Measurements from ENCODE around the gene C5orf46.

C5orf46 gene

GRCh38 chr5:147844846-147845245, 61.5 kb downstream of the C5orf46 start:
- no peak overlapping the region for H3K4me3 ChIP-seq (ENCODE audit: low read depth, low read length)
- no peak overlapping the region for H3K9ac ChIP-seq (ENCODE audit: low read length)
- no peaks in the 10 kb centered on the region for H3K4me1 ChIP-seq (ENCODE audit: control insufficient read depth, insufficient read depth, low read length)
- H3K36me3 ChIP-seq (ENCODE audit: control insufficient read depth, insufficient read depth, low read length): no peaks in the 10 kb centered on the region
- H3K27ac ChIP-seq (ENCODE audit: low read depth, low read length): no peak overlapping the region
- no peaks in the 10 kb centered on the region for H3K9me3 ChIP-seq (ENCODE audit: control insufficient read depth, insufficient read depth, low read depth, low read length)
- 0 out of 2 replicates have a peak, but pooled peaks cover 3% of the 10 kb centered on the region for H3K27me3 ChIP-seq (ENCODE audit: control insufficient read depth, insufficient read depth, low read length)

DNA sequence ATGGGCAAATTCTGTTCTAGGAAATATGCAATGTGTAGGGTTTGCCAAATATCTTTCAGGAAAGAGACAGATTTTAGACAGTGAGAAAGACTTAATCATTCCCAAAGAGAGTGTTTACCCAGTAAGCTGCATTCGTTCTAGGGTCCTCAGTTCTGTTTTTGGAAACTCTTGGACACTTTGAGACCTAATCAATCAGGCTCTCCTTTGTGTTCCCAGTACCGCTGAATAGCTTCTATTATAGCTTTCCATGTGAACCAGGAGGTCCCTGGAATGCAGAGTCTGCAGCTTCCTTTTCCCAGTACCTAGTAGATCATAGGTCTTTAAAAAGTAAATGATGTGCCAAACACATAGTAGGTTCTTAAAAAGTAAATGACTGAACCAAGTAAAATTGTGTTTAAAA, 63.5 kb downstream of the C5orf46 start:
- H3K9me3 ChIP-seq (ENCODE audit: control insufficient read depth, insufficient read depth, low read depth, low read length): no peaks in the 10 kb centered on the region
- H3K4me1 ChIP-seq (ENCODE audit: control insufficient read depth, insufficient read depth, low read length): no peaks in the 10 kb centered on the region
- no peaks in the 10 kb centered on the region for H3K36me3 ChIP-seq (ENCODE audit: control insufficient read depth, insufficient read depth, low read length)
- 0 out of 2 replicates have a peak, but pooled peaks cover 3% of the 10 kb centered on the region for H3K27me3 ChIP-seq (ENCODE audit: control insufficient read depth, insufficient read depth, low read length)
- no peak overlapping the region for H3K4me3 ChIP-seq (ENCODE audit: low read depth, low read length)
- no peak overlapping the region for H3K27ac ChIP-seq (ENCODE audit: low read depth, low read length)
- H3K9ac ChIP-seq (ENCODE audit: low read length): no peak overlapping the region
